Upper lobe of left lung (tissue), 6 donors: ENCODE results near the gene KCNG4. TPM values are rescaled to one million over a fixed set of nuclear protein-coding genes. Genes with fewer than 3 reads are reported as not detected.
A peak's percentile ranks its signal among the peaks of the same experiment; 100 is the strongest.

Experiments used
- ATAC-seq, 2 donors: fragments of 200-7000 bp; cut with Tn5 transposase; one replicate each; pipeline ENCODE4 v1.9.1; 2022; ENCODE audit warnings: mild to moderate bottlenecking in 2 of 2, moderate library complexity in 2 of 2; ENCODE audit not compliant: low FRiP score in 2 of 2
- DNase-seq, 2 donors: peaks; one replicate each; pipeline ENCODE4 v3.0.0-alpha.2; 2019 to 2020
- H3K27ac ChIP-seq, 4 donors: fragments of 200-600 bp; sonication (generic); one replicate each; pipeline ENCODE4 v1.5.1; 2016 to 2019
- H3K27me3 ChIP-seq, 4 donors: fragments of 200-600 bp; sonication (generic); one replicate each; pipeline ENCODE4 v1.5.1; 2017 to 2019
- H3K36me3 ChIP-seq, 4 donors: fragments of 200-600 bp; sonication (generic); one replicate each; pipeline ENCODE4 v1.5.1; 2016 to 2019
- H3K4me1 ChIP-seq, 4 donors: fragments of 200-600 bp; sonication (generic); one replicate each; pipeline ENCODE4 v1.5.1; 2018 to 2019
- H3K4me3 ChIP-seq, 4 donors: fragments of 200-600 bp; sonication (generic); one replicate each; pipeline ENCODE4 v1.5.1; 2017 to 2019; ENCODE audit warnings: mild to moderate bottlenecking in 2 of 4, moderate library complexity in 1 of 4
- H3K9me3 ChIP-seq, 4 donors: fragments of 200-600 bp; sonication (generic); one replicate each; pipeline ENCODE4 v1.5.1; 2018 to 2019
- CTCF ChIP-seq, 6 experiments: fragments of 450-650 bp in 4 of 6; fragments of 200-600 bp in 2 of 6; sonication (generic) in 2 of 6; IDR thresholded peaks; one replicate each; pipeline ENCODE4 v1.5.1; 2016 to 2019; ENCODE audit warnings: antibody characterized with exemption in 6 of 6
- EP300 ChIP-seq, 4 donors: sonication (generic); formaldehyde crosslinking; IDR thresholded peaks; one replicate each; pipeline ENCODE4 v1.5.1; 2017; ENCODE audit warnings: antibody characterized with exemption in 4 of 4, control low read depth in 2 of 4
- POLR2A ChIP-seq, 4 donors: fragments of 450-650 bp; IDR thresholded peaks; one replicate each; pipeline ENCODE4 v1.5.1; 2016 to 2017; ENCODE audit warnings: antibody characterized with exemption in 4 of 4, mild to moderate bottlenecking in 2 of 4
- POLR2AphosphoS5 ChIP-seq, 2 donors: sonication (generic); formaldehyde crosslinking; IDR thresholded peaks; one replicate each; pipeline ENCODE4 v1.5.1; 2017; ENCODE audit warnings: antibody characterized with exemption in 2 of 2
- WGBS, 2 donors: methylation state at CpG; one replicate each; pipeline ENCODE4 v1.1.5; 2017 to 2018; 5-methylcytosine and 5-hydroxymethylcytosine counted together
- total RNA-seq, 6 donors: library from RNA; depleted of rRNA in 4 of 6; stranded (reverse); fragments of >200 nt in 4 of 6; gene quantifications; one replicate each; pipeline versions ENCODE4 v1.1.0 to v1.2.1, GENCODE V29; 2016 to 2021
- donor health status: DM: no; HTN: no; CAD: no; lungs with moderate emphysema.
- donor health status: DM: no; HTN: yes; CAD: no; lungs with severe emphysema.

Gene KCNG4
- total RNA-seq, 6 donors from 2014 or later: not detected

- no peaks in the 10 kb centered on the region for H3K9me3 ChIP-seq
- WGBS, 2 donors: 76 to 89% methylated on average over 3 to 7 of the region's 7 CpGs
- DNase-seq: peak in 1 of 2 donors; percentile 70
- H3K4me1 ChIP-seq: peaks cover 0 to 8% (median 2%) of the 10 kb centered on the region in 4 donors
- H3K27me3 ChIP-seq: no peaks in the 10 kb centered on the region
- no peak overlapping the region for H3K27ac ChIP-seq
- H3K4me3 ChIP-seq: no peak overlapping the region
- H3K36me3 ChIP-seq: no peaks in the 10 kb centered on the region
- no peak for ATAC-seq
- TF ChIP-seq POLR2AphosphoS5 (IDR thresholded peaks at IDR 0.05) (no peak), CTCF (IDR thresholded peaks at IDR 0.05) (no peak), EP300 (IDR thresholded peaks at IDR 0.05) (no peak), POLR2A (IDR thresholded peaks at IDR 0.05) (no peak)
These were observed 14.2 kb downstream of the KCNG4 start for GRCh38 chr16:84225571-84225970.

GRCh38 chr16:84225126-84225525 is 14.7 kb downstream of the KCNG4 start:
- WGBS, 2 donors: 82 to 87% methylated on average over 3 of the region's 3 CpGs

GRCh38 chr16:84224554-84224953 is 15.3 kb downstream of the KCNG4 start:
- ATAC-seq: no peak
- 90 to 92% methylated on average over 3 of the region's 3 CpGs for WGBS, 2 donors

More at GRCh38 chr16:84225126-84225525, 14.7 kb downstream of the KCNG4 start:
- H3K27me3 ChIP-seq: no peaks in the 10 kb centered on the region
- peaks cover 0 to 8% (median 2%) of the 10 kb centered on the region in 4 donors for H3K4me1 ChIP-seq
- no peak overlapping the region for H3K27ac ChIP-seq
- ATAC-seq (no peak), DNase-seq (no peak)
- TF ChIP-seq EP300 (IDR thresholded peaks at IDR 0.05) (no peak), CTCF (IDR thresholded peaks at IDR 0.05) (no peak), POLR2A (IDR thresholded peaks at IDR 0.05) (no peak), POLR2AphosphoS5 (IDR thresholded peaks at IDR 0.05) (no peak)
- no peaks in the 10 kb centered on the region for H3K36me3 ChIP-seq
- no peaks in the 10 kb centered on the region for H3K9me3 ChIP-seq
- no peak overlapping the region for H3K4me3 ChIP-seq

GRCh38 chr16:84223456-84223855 is 16.4 kb downstream of the KCNG4 start:
- H3K36me3 ChIP-seq: no peaks in the 10 kb centered on the region
- ATAC-seq (no peak), DNase-seq (no peak)
- H3K27ac ChIP-seq: no peak overlapping the region
- peaks cover 0 to 8% (median 2%) of the 10 kb centered on the region in 4 donors for H3K4me1 ChIP-seq
- H3K27me3 ChIP-seq: no peaks in the 10 kb centered on the region
- no peak for TF ChIP-seq POLR2A (IDR thresholded peaks at IDR 0.05)
- no peak for TF ChIP-seq CTCF (IDR thresholded peaks at IDR 0.05)
- TF ChIP-seq POLR2AphosphoS5 (IDR thresholded peaks at IDR 0.05): no peak
- TF ChIP-seq EP300 (IDR thresholded peaks at IDR 0.05): no peak
- H3K4me3 ChIP-seq: no peak overlapping the region
- no peaks in the 10 kb centered on the region for H3K9me3 ChIP-seq
- WGBS, 2 donors: 86 to 87% methylated on average over 4 of the region's 4 CpGs

More at GRCh38 chr16:84224554-84224953, 15.3 kb downstream of the KCNG4 start:
- Histone ChIP-seq H3K4me3 (no peak overlapping the region), H3K27me3 (no peaks in the 10 kb centered on the region), H3K36me3 (no peaks in the 10 kb centered on the region), H3K9me3 (no peaks in the 10 kb centered on the region), H3K27ac (no peak overlapping the region), H3K4me1 (peaks cover 0 to 8% (median 2%) of the 10 kb centered on the region in 4 donors)
- TF ChIP-seq CTCF (IDR thresholded peaks at IDR 0.05) (no peak), EP300 (IDR thresholded peaks at IDR 0.05) (no peak), POLR2A (IDR thresholded peaks at IDR 0.05) (no peak), POLR2AphosphoS5 (IDR thresholded peaks at IDR 0.05) (no peak)
- no peak for DNase-seq

- WGBS, 2 donors: 86 to 96% methylated on average over 1 of the region's 1 CpG
- Histone ChIP-seq H3K9me3 (no peaks in the 10 kb centered on the region), H3K4me3 (no peak overlapping the region), H3K36me3 (no peaks in the 10 kb centered on the region), H3K4me1 (no peaks in the 10 kb centered on the region), H3K27ac (no peak overlapping the region), H3K27me3 (no peaks in the 10 kb centered on the region)
- DNase-seq (no peak), ATAC-seq (no peak)
- TF ChIP-seq POLR2AphosphoS5 (IDR thresholded peaks at IDR 0.05): no peak
These were observed 19.0 kb downstream of the KCNG4 start for GRCh38 chr16:84220851-84221250.
